ENCODE measurements around the gene PBXIP1. TPM values are rescaled to one million over a fixed set of nuclear protein-coding genes. Genes with fewer than 3 reads are reported as not detected.

Gene PBXIP1
- total and polyA plus RNA-seq, 2 experiments from 2014 or later = 53.0 to 61.0 TPM

- H3K27me3 ChIP-seq = no peaks in the 10 kb centered on the region
- H3K79me2 ChIP-seq = peaks cover 68% of the 10 kb centered on the region
- H3K9me2 ChIP-seq (replicated peaks; ENCODE audit: insufficient read depth) = no peaks in the 10 kb centered on the region
- peaks cover 11% of the 10 kb centered on the region for H4K20me1 ChIP-seq (ENCODE audit: insufficient read depth, poor library complexity, severe bottlenecking)
- peaks cover 24% of the 10 kb centered on the region for H3K4me1 ChIP-seq (ENCODE audit: insufficient read depth)
- no peak for TF ChIP-seq EZH2phosphoT487 (IDR thresholded peaks at IDR 0.05; ENCODE audit: low read depth, severe bottlenecking, unreplicated experiment)
- H3K9me3 ChIP-seq (ENCODE audit: low read depth) = no peaks in the 10 kb centered on the region
- H3K4me3 ChIP-seq = peak overlapping the region; percentile 94
- no peaks in the 10 kb centered on the region for H3K36me3 ChIP-seq (replicated peaks; ENCODE audit: insufficient read depth, low read depth)
- 49% methylated on average over 5 of the region's 5 CpGs for WGBS (ENCODE audit: low lambda C conversion rate, missing lambda C conversion rate)
- no peak overlapping the region for H2AFZ ChIP-seq
- H3K27ac ChIP-seq = peak overlapping the region; percentile 92
- no peak for DNase-seq (ENCODE audit: low spot score)
- H3K4me2 ChIP-seq = peak overlapping the region; percentile 95
Measured at GRCh38 chr1:155004352-155005075, 48.6 kb upstream of the PBXIP1 start.

- peak overlapping the region; percentile 95 for H3K4me2 ChIP-seq
- WGBS (ENCODE audit: low lambda C conversion rate, missing lambda C conversion rate) = 3% methylated on average over 8 of the region's 34 CpGs
- H3K9me3 ChIP-seq (ENCODE audit: low read depth) = no peaks in the 10 kb centered on the region
- peaks cover 10% of the 10 kb centered on the region for H4K20me1 ChIP-seq (ENCODE audit: insufficient read depth, poor library complexity, severe bottlenecking)
- H3K36me3 ChIP-seq (replicated peaks; ENCODE audit: insufficient read depth, low read depth) = no peaks in the 10 kb centered on the region
- H3K4me3 ChIP-seq = peak overlapping the region; percentile 94
- no peaks in the 10 kb centered on the region for H3K27me3 ChIP-seq
- H3K9me2 ChIP-seq (replicated peaks; ENCODE audit: insufficient read depth) = no peaks in the 10 kb centered on the region
- peak overlapping the region; percentile 41 for H2AFZ ChIP-seq
- H3K79me2 ChIP-seq = peaks cover 63% of the 10 kb centered on the region
- TF ChIP-seq EZH2phosphoT487 (IDR thresholded peaks at IDR 0.05; ENCODE audit: low read depth, severe bottlenecking, unreplicated experiment) (no peak), EZH2 (IDR thresholded peaks at IDR 0.05; ENCODE audit: borderline replicate concordance) (no peak)
- DNase-seq (ENCODE audit: low spot score) = peak; percentile 63
- H3K27ac ChIP-seq = peak overlapping the region; percentile 92
- peaks cover 24% of the 10 kb centered on the region for H3K4me1 ChIP-seq (ENCODE audit: insufficient read depth)
Measured at GRCh38 chr1:155003766-155004351, 48.0 kb upstream of the PBXIP1 start.

DNA sequence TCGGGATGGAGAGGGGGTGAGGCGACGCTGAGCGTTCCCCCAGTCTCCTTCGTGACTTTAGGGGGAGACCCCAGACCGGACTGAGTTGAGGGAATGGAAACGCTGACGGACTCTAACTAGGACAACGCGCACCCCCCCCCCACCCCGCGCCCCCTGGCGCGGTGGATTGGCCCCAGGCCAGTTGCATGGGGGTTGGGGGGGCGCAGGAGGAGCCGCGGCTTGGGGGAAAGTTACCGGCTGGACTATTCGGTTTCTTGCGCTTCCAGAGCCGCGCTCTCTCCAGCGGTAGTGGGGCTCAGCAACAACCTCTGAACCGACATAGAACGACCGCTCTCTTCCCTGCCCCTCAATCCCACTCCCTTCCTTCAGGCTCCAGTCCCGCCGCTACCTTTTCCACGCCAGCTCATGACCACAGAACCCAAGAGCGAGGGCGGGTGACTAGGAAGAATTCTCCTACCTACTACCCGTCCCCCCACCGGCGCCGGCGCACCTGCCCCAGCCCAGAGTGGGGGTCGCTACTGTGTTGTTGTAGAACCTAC is 47.4 kb upstream of the PBXIP1 start:
- Histone ChIP-seq H3K9me3 (ENCODE audit: low read depth) (no peaks in the 10 kb centered on the region), H3K9me2 (replicated peaks; ENCODE audit: insufficient read depth) (no peaks in the 10 kb centered on the region), H4K20me1 (ENCODE audit: insufficient read depth, poor library complexity, severe bottlenecking) (peaks cover 10% of the 10 kb centered on the region), H3K4me3 (peak overlapping the region; percentile 94), H3K79me2 (peaks cover 59% of the 10 kb centered on the region), H3K4me2 (peak overlapping the region; percentile 95), H3K4me1 (ENCODE audit: insufficient read depth) (peaks cover 22% of the 10 kb centered on the region), H3K27ac (peak overlapping the region; percentile 92), H3K36me3 (replicated peaks; ENCODE audit: insufficient read depth, low read depth) (no peaks in the 10 kb centered on the region), H3K27me3 (no peaks in the 10 kb centered on the region), H2AFZ (peak overlapping the region; percentile 41)
- 2% methylated on average over 26 of the region's 37 CpGs for WGBS (ENCODE audit: low lambda C conversion rate, missing lambda C conversion rate)
- TF ChIP-seq, protein P1, sequence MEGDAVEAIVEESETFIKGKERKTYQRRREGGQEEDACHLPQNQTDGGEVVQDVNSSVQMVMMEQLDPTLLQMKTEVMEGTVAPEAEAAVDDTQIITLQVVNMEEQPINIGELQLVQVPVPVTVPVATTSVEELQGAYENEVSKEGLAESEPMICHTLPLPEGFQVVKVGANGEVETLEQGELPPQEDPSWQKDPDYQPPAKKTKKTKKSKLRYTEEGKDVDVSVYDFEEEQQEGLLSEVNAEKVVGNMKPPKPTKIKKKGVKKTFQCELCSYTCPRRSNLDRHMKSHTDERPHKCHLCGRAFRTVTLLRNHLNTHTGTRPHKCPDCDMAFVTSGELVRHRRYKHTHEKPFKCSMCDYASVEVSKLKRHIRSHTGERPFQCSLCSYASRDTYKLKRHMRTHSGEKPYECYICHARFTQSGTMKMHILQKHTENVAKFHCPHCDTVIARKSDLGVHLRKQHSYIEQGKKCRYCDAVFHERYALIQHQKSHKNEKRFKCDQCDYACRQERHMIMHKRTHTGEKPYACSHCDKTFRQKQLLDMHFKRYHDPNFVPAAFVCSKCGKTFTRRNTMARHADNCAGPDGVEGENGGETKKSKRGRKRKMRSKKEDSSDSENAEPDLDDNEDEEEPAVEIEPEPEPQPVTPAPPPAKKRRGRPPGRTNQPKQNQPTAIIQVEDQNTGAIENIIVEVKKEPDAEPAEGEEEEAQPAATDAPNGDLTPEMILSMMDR (IDR thresholded peaks at IDR 0.05; ENCODE audit: poor library complexity) = no peak
- no peak for TF ChIP-seq EZH2 (IDR thresholded peaks at IDR 0.05; ENCODE audit: borderline replicate concordance)
- no peak for TF ChIP-seq EZH2phosphoT487 (IDR thresholded peaks at IDR 0.05; ENCODE audit: low read depth, severe bottlenecking, unreplicated experiment)
- DNase-seq (ENCODE audit: low spot score) = peak; percentile 63

GRCh38 chr1:155002464-155003226 is 46.7 kb upstream of the PBXIP1 start, which contains the start of gene ZBTB7B:
Gene ZBTB7B, plus strand, starts transcription at chr1:155002802. Its CDS starts 11,859 bp downstream, at chr1:155014661.
- TF ChIP-seq EZH2phosphoT487 (IDR thresholded peaks at IDR 0.05; ENCODE audit: low read depth, severe bottlenecking, unreplicated experiment) (no peak), EZH2 (IDR thresholded peaks at IDR 0.05; ENCODE audit: borderline replicate concordance) (no peak)
- TF ChIP-seq, protein P1 (IDR thresholded peaks at IDR 0.05; ENCODE audit: poor library complexity) = no peak
- Histone ChIP-seq H3K9me3 (ENCODE audit: low read depth) (no peaks in the 10 kb centered on the region), H3K9me2 (replicated peaks; ENCODE audit: insufficient read depth) (no peaks in the 10 kb centered on the region), H2AFZ (peak within 1 kb of the TSS; percentile 51), H3K4me3 (peak within 1 kb of the TSS; percentile 94), H3K79me2 (peaks cover 53% of the 10 kb centered on the region), H3K4me1 (ENCODE audit: insufficient read depth) (peaks cover 17% of the 10 kb centered on the region), H3K27me3 (no peaks in the 10 kb centered on the region), H3K27ac (peak within 1 kb of the TSS; percentile 98), H3K4me2 (peak within 1 kb of the TSS; percentile 95), H3K36me3 (replicated peaks; ENCODE audit: insufficient read depth, low read depth) (no peaks in the 10 kb centered on the region), H4K20me1 (ENCODE audit: insufficient read depth, poor library complexity, severe bottlenecking) (peaks cover 10% of the 10 kb centered on the region)
- WGBS (ENCODE audit: low lambda C conversion rate, missing lambda C conversion rate) = 2% methylated on average over 13 of the region's 35 CpGs
- DNase-seq (ENCODE audit: low spot score) = peak; percentile 77

Measured in hepatocyte (in vitro differentiated cells).